Stimulated activated CD4-positive, alpha-beta T cell treated with anti-CD3 and anti-CD28 coated beads, TNF-alpha, amount 100 ng/mL, for 48 hours (primary cell): ENCODE data around the gene PTTG1IP.

Source experiments
- DNase-seq, 3 donors: peaks; one replicate each; pipeline ENCODE4 v3.0.0-alpha.2; 2020; ENCODE audit warnings: low read depth in 3 of 3

The PTTG1IP gene

DNA sequence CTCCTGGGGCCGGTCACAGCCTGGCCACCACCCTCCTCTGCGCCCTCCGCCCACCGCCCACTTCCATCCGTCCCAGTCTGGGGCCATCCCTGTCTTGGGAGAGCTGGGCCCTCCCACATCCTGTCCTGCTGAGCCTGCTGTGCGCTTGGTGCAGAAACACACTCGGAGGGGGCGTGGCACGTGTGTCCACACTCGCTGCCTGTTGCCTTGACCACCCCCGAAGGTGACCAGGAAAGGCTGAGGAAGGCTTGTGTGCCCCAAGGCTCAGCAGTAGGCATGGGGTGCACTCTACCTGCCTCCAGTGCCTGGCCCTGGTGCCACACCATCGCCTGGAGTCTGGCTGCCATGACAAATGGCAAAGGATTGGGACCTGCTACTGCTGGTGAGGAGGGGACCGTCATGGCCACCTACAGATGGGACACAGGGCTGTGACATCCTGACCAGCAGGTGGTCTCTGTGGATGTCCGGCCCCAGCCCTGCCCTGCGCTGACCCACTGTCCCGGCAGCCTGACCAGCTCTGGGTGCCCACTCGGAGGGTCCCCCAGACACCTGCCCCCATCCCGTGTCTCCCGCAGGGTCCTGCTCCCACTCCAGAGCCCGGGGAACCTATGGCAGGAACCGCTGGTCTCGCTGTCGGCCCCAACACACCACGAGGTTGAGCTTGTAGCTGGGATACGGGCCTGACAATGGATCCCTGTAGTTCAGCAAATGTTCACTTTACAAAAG lies 23.2 kb upstream of the PTTG1IP start:
- no peak for DNase-seq

DNA sequence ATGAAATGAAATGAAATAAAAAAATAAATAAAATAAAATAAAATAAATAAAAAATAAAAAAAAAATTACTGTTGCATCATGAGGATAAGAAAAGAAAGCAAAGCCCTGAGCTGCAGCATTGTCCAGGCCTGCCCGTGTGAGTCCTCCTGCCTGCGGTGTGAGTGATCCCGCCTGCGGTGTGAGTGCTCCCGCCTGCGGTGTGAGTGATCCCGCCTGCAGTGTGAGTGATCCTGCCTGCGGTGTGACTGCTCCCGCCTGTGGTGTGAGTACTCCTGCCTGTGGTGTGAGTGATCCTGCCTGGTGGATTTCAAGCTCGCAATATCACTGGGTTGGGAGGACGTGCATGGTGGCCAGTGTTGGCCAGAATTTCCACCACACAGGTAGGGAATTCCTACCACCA lies 22.4 kb upstream of the PTTG1IP start:
- DNase-seq: no peak

DNA sequence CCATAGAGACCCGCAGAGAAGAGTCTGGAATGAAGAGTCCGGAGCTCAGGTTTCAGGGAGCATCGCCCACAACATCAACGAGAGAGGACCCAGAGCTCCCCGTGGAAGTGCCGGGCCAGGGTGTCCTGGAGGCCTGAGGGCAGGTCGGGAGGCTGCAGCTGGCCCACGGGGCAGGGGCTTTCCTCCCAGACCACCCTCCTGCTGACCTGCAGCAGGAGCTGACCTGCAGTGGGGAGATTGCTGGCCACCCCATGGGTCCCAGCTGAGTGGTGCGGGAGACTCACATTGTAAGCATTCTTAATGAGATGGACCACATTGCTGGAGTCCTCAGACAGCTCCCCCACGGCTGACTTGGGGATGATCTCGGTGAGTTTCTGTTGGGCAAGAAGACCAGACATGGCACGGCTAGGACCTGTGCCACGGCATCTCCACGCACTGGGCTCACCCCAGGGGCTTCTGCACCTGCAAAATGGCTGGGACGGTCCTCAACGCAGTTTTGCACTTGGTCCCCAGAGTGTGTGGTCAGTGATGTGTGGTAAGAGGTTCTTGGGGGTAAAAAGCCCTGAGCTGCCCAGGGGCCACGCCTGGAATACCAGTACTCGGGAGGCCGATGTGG lies 21.3 kb upstream of the PTTG1IP start:
- DNase-seq: no peak

DNA sequence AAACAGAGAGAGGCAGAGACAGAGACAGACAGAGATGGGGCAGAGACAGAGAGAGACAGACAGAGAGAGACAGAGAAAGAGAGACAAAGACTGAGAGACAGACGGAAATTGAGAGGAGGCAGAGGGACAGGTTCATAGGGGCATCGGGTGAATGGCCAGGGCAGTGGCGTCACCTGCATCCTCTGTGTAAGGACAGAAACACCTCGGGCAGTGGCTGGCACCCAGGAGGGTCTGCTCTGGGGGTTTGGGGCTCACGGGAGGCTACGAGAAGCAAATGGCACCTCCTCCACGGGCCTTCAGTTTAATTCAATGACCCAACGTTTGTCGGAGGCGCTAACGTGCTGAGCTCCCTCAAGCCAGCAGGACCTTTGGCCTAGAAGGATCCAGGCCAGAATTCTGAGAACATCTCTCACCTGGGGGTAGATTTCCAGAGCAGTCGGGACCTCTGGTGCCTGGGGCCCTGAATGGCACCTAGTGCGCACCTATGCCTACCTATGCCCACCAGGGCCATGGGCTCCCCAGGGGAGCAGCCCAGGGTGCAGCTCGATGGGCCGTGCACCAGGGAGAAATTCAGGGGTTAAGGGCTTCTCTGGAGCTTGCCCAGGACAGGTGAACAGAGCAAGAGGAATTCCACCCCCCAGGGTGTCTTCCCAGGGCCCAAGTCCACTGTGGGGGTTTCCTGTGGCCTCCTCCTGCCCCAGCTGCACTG lies 20.6 kb upstream of the PTTG1IP start:
- DNase-seq: no peak

DNA sequence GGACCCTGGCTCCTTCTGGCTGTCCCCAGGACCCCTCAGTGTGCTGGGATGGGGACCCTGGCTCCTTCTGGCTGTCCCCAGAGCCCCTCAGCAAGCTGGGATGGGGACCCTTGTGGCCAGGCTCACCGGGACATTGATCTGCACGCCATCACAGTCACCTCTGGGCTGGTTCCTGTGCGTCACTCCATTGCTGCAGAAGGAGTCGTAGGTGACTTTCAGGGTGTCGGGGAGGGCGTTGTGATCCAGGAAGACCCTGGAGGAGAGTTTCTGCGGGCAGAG lies 19.7 kb upstream of the PTTG1IP start:
- no peak for DNase-seq

DNA sequence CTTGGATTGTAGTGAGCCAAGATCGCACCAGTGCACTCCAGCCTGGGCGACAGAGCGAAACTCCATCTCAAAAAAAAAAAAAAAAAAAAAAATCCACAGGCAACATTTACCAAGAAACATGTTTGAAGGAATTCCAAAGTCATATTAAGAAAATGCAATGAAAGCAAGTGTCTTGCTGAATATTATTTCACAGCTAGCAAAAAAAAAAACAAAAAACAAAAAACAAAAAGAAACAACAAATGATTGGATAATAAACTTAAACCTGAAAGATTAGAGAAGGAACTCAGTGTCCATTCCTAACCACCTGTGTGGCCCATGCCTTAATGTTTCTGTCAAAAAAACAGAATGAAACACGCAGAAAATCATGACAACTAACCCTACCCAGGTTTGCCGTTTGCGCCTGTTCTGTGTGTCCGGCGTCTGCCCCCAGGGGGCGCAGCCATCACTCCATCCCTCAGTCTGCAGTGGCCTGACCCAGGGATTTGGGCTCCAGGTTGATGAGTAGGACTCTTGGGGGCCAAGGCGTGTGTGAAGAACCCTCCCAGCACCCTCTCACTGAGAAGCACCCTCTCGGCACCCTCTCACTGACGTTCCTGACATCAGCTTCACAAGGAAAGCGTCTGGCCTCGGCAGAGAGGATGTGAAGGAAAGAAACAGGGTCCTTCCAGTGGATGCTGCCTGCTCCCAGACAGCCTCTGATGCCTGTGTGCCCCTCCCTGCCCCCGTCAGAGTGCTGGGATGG lies 19.2 kb upstream of the PTTG1IP start:
- peak in 2 of 3 donors; percentile 55 to 63 for DNase-seq

DNA sequence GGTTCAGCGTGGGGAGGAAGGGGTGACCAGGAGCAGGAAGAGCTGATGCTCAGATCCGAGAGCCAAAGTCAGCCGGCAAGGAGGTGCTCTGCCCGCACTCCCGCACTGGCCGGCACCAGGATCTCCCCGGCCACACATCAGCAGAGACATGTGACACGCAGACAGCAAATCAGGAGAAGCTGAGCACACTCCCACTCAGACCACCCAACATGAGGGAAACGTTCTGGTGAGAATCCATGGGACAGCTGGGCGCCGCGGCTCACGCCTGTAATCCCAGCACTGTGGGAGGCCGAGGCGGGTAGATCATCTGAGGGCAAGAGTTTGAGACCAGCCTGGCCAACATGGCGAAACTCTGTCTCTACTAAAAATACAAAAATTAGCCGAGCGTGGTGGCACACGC lies 18.6 kb upstream of the PTTG1IP start:
- no peak for DNase-seq

DNA sequence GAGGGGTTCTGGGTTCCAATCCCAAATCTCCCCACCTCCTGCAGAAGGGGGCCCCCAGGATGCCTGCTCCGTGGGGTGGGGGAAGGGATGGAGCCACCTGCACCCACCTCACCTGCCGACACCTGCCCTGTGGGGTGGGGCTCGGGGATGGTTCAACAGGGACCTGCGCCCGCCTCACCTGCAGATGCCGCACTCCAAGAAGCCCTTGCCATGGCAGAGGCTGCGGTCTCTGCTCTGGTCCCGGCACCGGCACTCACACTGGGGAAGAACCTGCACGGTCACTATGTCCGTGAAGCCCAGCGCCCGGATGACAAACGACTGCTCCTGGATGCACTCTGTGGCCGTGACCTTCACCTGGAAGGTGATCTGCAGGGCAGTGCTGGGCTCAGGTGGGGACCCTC lies 18.1 kb upstream of the PTTG1IP start:
- DNase-seq: no peak

DNA sequence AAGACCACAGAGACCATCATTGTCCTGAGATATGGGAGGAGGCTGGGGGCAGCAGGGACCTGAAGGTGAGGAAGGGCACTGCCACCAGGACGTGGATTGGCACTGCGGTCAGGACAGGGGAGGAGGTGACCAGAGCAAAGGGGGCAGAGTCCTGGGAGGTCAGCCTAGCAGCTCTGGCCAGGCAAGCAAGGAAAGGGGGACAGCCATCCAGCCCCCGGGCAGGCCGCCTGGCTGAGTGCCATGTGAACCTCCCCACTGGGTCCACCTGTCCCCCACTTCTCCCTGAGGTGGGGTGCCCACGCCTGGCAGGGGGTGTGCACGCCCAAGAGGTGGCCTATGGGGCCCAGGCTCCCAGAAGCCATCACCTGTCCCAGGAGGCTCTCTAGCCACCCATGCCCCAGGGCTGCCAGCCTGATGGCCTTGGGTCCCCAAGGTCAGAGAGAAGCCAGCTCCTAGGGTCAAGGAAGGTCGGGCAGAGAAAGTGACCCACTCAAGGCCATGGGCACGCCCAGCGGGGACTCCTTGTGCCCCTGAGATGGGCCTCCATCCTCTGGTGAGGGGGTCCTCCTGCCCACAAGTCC lies 17.6 kb upstream of the PTTG1IP start:
- no peak for DNase-seq

DNA sequence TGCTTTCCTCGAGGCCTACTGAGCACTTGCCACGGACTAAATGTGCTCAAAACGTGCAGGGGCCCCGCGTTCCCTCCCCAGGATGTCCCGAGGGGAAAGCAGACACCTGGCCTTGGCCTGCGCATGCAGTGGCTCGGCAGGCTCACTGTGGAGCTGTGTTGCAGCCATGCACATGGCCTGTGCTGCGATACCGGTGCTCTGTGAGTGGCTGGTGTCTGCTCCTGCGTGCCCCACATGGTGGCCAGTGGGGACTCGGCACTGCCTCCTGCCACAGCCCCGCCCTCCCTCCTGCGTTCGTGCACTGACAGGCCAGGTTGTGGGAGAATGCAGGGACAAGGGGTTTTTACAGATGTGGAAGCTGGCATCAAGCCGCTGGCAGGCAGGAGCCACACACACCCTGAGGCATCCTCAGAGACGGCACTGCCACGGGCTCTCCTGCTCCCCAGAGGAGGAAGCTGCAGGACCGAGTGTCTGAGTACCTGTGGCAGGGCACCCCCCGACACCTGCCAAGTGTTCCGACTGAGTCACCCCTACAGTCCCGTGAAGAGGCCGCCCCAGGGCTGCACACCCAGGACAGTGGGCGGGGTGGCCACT lies 16.9 kb upstream of the PTTG1IP start:
- DNase-seq: no peak

DNA sequence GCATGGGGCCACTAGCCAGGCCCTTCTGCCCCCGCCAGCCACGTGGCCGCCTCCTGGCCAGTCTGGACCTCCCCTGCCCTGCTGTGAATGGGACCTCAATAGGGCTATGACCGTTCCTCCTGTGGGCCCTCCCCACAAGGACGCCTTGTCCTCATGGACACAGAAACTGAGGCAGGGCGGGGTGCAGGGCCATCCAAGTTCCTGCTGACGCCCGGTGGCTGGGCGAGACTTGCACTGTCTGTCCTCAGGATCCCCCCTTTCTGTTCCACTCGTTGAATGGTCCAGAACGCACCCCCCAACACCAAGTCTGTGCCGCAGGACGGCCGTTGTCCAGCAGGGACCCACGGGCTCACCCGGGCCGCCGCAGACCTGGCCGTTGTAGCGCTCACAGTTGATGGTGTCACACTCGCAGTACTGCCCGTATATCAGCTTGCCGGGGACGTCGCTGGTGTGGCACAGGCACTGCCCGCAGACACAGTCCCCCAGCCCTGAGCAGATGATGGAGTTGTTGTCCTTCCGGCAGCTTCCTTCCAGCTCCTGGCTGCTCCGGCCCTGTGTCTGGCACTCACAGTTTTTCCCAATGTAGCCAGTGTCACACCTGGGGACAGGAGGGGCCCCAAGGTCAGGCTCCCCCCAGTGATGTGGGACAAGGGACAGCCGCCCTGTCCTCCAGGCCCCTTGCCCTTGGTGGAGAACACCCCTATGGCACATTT lies 16.3 kb upstream of the PTTG1IP start:
- no peak for DNase-seq

DNA sequence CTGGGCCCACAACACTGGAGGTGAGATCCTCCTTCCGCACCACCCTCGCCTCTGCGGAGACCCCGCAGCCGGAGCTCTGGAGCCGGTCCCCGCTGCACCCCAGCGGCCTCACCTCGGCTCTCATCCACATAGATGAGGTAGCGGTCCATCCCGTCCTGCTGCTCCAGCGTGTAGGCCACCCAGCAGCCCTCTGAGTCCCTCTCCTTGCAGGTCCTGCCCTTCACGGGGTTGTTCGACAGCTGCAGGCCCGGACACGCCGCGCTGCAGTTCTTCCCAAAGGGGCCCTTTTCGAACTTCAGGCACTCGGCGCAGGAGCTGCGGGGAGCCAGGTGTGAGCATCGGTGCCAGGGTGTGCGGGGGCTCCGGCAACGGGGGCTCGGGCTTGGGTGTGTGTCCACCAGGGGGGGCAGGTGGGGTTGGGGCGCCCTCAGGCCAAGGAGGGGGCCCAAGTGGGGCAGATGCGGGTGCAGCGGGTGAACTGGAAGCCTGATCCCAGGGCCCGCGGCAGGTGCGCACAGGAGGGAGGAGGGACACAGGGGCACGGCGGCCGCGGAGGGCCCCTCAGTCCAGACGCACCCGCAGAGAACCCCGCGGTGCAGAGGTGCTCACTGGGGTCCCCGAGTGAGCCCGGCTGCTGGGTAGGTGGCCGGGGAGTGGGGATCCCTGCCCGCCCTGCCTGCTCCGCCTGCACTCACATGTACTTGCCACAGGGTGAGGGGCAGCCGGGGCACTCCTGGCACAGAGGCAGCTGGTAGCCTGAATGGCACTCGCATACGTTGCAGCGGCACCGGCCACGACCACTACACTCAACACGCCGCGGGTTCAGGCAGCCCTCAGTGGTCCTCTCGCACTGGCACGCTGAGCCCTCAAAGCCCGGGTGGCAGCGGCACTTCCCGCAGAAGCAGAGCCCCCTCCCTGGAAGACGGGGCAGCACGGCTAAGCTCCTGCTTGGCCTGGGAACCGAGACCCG lies 15.4 kb upstream of the PTTG1IP start:
- DNase-seq: no peak

DNA sequence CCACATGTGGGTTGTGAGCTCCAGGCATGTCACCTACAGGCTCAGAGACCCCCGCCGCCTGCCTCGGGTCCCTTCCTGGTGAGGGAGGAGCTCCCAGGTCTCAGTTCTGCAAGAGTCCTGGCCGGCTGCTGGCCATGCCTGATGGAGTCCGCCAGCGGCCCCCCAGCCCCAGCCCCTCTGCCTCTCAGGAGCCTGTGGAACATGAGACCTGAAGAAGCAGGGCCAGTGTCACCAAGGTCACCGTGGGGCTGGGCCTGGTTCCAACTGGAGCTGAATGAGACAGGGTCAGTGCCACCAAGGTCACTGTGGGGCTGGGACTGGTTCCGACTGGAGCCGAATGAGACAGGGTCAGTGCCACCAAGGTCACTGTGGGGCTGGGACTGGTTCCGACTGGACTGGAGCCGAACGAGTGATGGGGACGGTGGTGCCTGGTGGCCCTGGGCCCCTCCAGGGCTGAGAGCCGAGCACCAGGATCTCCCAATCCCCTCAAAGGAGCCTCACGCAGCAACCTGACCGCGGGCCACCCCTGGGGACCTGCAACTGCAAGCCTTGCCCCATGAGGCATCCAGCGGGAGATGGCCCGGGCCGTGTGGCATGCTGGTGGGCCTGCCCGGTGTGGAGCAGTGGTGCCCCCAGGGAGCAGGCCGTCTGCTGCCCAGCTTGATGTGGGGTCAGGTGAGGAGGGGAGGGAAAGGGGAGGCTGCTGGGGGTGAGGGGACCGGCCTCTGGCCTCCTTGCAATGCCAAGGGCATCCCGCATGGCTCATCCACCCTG lies 14.5 kb upstream of the PTTG1IP start:
- no peak for DNase-seq

DNA sequence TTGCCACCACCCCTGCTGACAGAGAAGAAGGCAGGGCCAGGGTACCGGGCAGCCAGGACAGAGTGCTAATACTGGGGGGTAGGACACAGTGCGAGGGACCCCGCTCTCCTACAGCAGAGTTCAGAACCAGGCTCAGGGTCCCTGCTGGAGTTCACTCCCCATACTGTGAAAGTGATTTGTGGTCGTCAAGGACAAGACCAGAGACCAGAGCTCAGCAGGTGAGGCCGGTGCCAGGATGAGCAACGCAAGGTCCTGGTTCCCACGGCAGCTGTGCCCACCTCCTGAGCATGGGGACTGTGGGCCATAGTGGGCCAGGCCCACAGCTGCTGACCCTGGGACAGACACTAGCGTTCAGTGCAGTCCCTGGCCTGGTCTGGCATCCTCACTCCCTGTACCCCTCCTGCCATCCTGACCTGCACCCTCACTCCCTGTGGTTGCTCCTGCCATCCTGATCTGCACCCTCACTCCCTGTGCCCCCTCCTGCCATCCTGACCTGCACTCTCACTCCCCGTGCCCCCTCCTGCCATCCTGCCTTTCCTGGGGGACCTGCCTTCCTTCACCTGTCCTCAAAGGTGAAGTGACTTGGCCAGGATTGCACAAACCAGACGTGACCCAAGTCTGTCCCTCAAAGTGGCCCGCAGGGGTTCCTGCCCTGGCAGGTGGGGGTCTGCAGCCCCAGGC lies 13.8 kb upstream of the PTTG1IP start:
- DNase-seq: no peak

DNA sequence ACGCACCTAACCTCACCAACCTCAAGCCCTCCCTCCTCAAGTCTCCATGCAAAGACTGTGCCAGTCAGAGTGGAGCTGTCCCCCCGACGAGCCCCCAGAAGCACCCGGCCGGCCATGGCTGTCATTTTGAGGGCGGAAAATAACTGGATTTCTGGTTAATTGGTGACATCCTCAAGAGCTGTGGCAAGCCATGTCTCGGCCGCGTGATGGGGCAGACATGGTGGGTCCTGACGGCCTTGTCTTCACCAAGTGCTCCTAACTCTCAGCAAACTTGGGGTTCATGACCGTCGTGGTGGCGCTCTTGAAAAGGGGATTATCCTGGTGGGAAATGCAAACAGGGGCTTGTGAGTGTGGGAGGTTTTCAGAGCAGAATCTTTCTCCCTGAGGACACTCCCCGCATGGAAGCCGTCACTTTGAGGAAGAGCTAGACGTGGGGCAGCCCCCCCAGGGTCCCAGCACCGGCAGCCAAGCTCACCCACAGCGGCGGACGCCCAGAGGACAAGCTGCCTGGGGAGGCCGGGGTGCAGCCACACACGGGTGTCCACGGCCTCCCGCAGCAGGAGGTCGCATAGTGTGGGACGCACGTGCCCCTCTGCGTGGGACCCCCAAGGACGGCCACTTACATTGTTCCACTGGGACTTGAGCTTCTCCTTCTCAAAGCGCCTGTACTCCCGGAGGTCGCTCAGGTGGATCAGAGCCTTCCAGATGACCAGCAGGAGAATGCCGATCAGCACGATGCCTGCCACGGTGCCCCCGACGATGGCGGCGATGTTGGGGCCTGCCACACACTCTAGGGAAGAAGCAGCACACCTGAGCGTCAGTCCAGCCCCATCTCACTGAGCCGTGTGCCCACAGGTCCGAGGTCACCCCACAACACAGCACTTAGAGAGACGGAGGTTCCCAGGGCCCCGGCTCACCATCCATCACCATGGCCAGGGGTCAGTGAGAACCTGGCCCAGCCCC lies 12.9 kb upstream of the PTTG1IP start:
- DNase-seq: no peak

DNA sequence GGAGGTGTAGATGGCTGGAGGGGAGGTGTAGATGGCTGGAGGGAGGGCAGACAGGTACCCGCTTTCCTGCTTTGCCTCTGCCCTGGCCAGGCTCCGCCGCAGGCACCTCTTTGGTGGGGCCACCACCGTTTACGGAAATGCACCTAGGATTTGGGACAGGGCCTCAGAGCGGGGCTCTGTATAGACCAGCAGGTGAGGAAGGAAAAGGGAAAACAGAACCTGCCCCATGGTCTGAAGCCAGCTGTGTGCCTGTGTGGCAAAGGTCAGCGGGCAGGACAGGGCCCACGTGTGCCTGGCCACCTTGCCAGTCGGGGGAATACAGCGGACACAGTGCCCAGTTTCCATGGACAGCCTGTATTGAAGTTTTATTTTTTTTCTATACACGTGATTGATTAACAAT lies 12.1 kb upstream of the PTTG1IP start:
- no peak for DNase-seq

DNA sequence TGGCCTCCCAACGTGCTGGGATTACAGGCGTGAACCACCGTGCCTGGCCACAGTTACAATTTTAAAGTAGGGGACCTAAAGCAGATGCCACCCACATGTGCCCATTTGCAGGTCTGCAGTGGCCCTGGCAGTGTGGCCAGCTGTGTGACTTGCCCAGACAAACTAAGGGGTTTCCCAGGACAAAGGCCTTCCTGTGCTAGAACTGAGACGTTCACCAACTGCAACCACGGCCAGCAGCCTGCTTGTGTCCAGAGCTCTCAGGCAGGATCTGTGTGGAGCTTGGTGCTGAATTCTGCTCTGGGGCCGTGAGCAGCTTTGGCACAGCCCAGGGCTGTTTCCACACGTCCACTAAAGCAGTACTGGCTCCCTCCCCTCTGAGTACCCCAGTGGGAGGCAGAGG lies 10.6 kb upstream of the PTTG1IP start:
- DNase-seq: no peak

DNA sequence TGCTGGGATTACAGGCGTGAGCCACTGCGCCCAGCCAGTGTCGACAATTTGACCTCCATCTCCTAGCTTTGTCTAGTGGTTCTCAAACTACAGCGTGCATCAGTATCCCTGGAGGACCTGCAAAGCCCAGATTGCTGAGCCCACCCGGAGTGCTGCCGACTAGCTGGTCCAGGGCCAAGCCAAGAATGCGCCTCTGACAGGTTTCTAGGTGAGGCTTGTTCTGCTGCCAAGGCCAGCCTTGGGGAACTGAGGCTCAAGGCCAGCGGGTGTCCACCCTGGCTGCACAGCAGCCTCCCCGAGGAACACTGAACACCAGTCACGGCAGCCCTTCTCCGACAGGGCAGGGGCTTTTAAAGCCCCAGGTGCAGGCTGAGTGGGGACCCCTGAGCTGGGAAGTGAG lies 9.8 kb upstream of the PTTG1IP start:
- no peak for DNase-seq
